Activated CD4-positive, alpha-beta memory T cell treated with anti-CD3 and anti-CD28 coated beads for 36 hours (primary cell): ENCODE measurements around the gene CDIP1. TPM values are rescaled to one million over a fixed set of nuclear protein-coding genes. Genes with fewer than 3 reads are reported as not detected.

ENCODE experiments used
- CTCF ChIA-PET: fragments of 350-600 bp; sonication (Branson Sonifier 250); formaldehyde crosslinking; loops from one replicate; lab custom pipeline; 2021; ENCODE audit warnings: antibody characterized with exemption, inconsistent platforms; lab: Charles Lee
- POLR2A ChIA-PET: fragments of 350-600 bp; sonication (Branson Sonifier 250); formaldehyde crosslinking; loops from one replicate; lab custom pipeline; 2021; ENCODE audit warnings: antibody characterized with exemption; lab: Charles Lee
- DNase-seq: peaks from one replicate; pipeline ENCODE4 v3.0.0-alpha.2; 2020
- H3K27ac Mint-ChIP-seq: one replicate; pipeline ENCODE4 v1.8.0; 2021; ENCODE audit warnings: mixed read lengths
- H3K27me3 Mint-ChIP-seq: one replicate; pipeline ENCODE4 v1.8.0; 2021; ENCODE audit warnings: mixed read lengths
- H3K36me3 Mint-ChIP-seq: one replicate; pipeline ENCODE4 v1.8.0; 2021; ENCODE audit warnings: mixed read lengths
- H3K4me1 Mint-ChIP-seq: one replicate; pipeline ENCODE4 v1.8.0; 2021; ENCODE audit warnings: low read depth, mixed read lengths
- H3K4me3 Mint-ChIP-seq: one replicate; pipeline ENCODE4 v1.8.0; 2021; ENCODE audit warnings: mild to moderate bottlenecking, mixed read lengths
- H3K9me3 Mint-ChIP-seq: one replicate; pipeline ENCODE4 v1.8.0; 2021; ENCODE audit warnings: mixed read lengths
- intact Hi-C: fragments of 100-400 bp; cut with micrococcal nuclease; formaldehyde crosslinking; loops from one replicate; pipeline ENCODE4 v1.15.1; 2023
- total RNA-seq, 2 experiments: library from RNA; stranded (reverse); gene quantifications; one replicate each; pipeline ENCODE4 v1.2.3, GENCODE V29; 2021

The CDIP1 gene
- total RNA-seq, 2 experiments from 2014 or later: 25.7 to 27.5 TPM

DNA sequence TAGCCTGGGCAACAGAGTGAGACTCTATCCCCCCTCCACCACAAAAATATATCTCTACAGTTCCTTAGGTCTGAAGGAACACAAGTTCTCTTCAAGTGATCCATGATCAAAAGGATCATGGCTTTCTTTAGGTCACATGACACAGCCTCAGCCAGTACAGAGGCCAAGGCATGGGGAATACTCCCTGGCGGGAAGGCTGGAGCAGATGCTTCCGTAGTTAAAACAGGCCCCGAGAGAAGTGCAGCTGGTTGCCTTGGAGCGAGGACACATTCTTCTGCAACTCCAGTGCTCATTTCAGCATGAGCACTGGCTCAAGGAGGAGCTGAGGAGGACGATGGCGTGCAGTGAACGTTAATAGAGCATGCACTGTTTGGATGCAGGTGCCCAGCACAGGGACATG lies 13.5 kb downstream of the CDIP1 start:
- Mint-ChIP-seq H3K27ac (no peak overlapping the region), H3K4me3 (no peak overlapping the region), H3K4me1 (peaks cover 20% of the 10 kb centered on the region), H3K9me3 (no peaks in the 10 kb centered on the region), H3K36me3 (no peaks in the 10 kb centered on the region), H3K27me3 (no peaks in the 10 kb centered on the region)
- no peak for DNase-seq
- POLR2A ChIA-PET: interaction anchor here (1.3 kb wide), 1 partner anchor 11 kb away, joined by 3 read pairs; no protein-coding TSS in a partner anchor
- intact Hi-C loops: no loop called here
- CTCF ChIA-PET: interaction anchor here (1.0 to 1.9 kb wide), 2 partner anchors 23 to 61 kb away, joined by 3 to 5 read pairs; no protein-coding TSS in a partner anchor

DNA sequence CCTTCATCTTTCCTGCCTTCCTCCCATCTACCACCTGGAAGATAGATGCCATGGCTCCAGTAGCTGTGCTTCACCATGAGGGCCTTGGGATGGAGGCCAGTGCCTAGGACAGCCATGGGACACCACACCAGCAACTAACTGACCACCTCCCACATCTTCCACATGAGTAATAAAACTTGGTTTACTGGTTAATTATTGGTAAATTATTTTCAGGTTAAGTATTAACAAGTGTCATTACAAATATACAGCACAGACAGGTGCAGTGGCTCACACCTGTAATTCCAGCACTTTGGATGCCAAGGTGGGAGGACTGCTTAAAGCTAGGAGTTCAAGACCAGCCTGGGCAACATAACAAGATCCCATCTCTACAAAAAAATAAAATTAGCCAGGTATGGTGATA lies 14.0 kb downstream of the CDIP1 start:
- Mint-ChIP-seq H3K27ac (no peak overlapping the region), H3K4me1 (peaks cover 15% of the 10 kb centered on the region), H3K9me3 (no peaks in the 10 kb centered on the region), H3K4me3 (no peak overlapping the region), H3K36me3 (no peaks in the 10 kb centered on the region), H3K27me3 (no peaks in the 10 kb centered on the region)
- ChIA-PET CTCF (interaction anchor here (0.8 to 1.9 kb wide), 4 partner anchors 12 to 61 kb away, joined by 3 to 5 read pairs (median 4); no protein-coding TSS in a partner anchor), POLR2A (interaction anchor here (1.3 kb wide), 1 partner anchor 11 kb away, joined by 3 read pairs; no protein-coding TSS in a partner anchor)
- no peak for DNase-seq
- intact Hi-C loops: no loop called here

DNA sequence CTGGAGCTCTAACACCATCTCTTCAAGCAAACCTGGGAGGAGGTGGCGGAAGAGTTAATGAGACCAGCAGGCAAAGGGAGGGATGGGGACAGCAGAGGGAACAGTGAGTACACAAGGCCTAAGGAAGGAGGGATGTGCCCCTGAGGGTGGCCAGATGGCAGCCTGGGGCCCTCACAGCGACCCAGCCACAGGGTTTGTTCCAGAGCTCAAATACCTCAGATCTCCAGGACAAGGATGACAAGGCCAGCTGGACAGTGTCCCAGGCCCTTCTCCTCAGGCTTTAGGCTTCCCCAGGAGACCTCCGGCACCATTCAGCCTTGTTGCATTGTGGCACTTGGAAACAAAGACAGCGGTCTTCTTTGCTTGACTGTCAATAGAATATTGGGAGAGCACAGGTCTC lies 14.9 kb downstream of the CDIP1 start:
- ChIA-PET CTCF (interaction anchor here (0.8 to 1.9 kb wide), 3 partner anchors 13 to 25 kb away, joined by 3 to 5 read pairs (median 4); no protein-coding TSS in a partner anchor), POLR2A (no interaction called here)
- DNase-seq: no peak
- no peaks in the 10 kb centered on the region for H3K27me3 Mint-ChIP-seq
- intact Hi-C loops: no loop called here
- H3K9me3 Mint-ChIP-seq: no peaks in the 10 kb centered on the region
- H3K36me3 Mint-ChIP-seq: no peaks in the 10 kb centered on the region
- no peak overlapping the region for H3K4me3 Mint-ChIP-seq
- H3K27ac Mint-ChIP-seq: no peak overlapping the region
- H3K4me1 Mint-ChIP-seq: peaks cover 7% of the 10 kb centered on the region

DNA sequence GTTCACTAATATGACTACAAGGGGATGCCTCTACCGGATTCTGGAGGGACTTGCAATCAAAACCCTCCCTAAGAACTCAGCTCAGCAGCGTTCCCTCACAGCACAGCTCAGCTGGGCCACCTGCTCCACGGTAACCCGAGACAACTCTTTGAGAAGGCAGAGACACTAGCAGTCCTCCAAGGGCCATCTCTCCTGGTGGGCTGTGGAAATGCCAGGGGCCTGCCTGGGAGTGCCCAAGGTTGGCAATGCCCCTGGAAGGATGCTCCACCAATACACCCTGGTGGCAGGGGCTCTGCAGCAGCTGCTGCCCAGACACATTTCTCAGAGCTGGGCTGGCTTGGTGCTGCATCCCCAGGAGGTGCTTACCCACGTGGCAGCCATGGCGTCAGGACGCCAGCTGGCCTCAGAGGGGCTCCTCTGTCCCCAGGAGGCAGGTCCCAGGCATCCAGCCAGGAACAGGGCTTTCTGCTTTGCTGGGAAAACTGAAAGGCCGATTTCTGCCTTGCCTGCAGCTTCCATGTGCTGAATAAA lies 16.5 kb downstream of the CDIP1 start:
- ChIA-PET POLR2A (no interaction called here), CTCF (no interaction called here)
- Mint-ChIP-seq H3K4me1 (peaks cover 3% of the 10 kb centered on the region), H3K27me3 (no peaks in the 10 kb centered on the region), H3K27ac (no peak overlapping the region), H3K4me3 (no peak overlapping the region), H3K9me3 (no peaks in the 10 kb centered on the region), H3K36me3 (no peaks in the 10 kb centered on the region)
- DNase-seq: no peak
- intact Hi-C loops: no loop called here

DNA sequence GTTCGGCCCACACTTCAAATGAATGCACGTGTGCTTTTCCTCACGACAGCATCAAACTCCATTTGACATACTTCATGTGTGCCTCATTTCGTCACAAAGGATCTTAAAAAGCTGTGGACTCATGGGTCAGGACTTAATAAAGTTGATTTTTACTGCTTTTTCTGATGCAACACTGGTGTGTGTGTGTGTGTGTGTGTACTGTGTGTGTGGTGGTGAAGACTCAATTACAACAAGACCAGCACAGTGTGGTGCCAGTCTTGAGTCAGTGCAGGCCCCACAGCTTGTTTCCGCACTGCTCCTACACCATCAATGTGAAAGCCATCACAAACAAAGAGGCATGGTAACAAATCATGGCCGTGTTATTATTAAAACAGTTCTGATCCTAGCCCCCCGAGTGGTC lies 17.7 kb downstream of the CDIP1 start:
- Mint-ChIP-seq H3K4me3 (no peak overlapping the region), H3K9me3 (no peaks in the 10 kb centered on the region), H3K27me3 (no peaks in the 10 kb centered on the region), H3K36me3 (no peaks in the 10 kb centered on the region), H3K27ac (no peak overlapping the region), H3K4me1 (peaks cover 3% of the 10 kb centered on the region)
- ChIA-PET POLR2A (no interaction called here), CTCF (no interaction called here)
- intact Hi-C loops: no loop called here
- DNase-seq: no peak

DNA sequence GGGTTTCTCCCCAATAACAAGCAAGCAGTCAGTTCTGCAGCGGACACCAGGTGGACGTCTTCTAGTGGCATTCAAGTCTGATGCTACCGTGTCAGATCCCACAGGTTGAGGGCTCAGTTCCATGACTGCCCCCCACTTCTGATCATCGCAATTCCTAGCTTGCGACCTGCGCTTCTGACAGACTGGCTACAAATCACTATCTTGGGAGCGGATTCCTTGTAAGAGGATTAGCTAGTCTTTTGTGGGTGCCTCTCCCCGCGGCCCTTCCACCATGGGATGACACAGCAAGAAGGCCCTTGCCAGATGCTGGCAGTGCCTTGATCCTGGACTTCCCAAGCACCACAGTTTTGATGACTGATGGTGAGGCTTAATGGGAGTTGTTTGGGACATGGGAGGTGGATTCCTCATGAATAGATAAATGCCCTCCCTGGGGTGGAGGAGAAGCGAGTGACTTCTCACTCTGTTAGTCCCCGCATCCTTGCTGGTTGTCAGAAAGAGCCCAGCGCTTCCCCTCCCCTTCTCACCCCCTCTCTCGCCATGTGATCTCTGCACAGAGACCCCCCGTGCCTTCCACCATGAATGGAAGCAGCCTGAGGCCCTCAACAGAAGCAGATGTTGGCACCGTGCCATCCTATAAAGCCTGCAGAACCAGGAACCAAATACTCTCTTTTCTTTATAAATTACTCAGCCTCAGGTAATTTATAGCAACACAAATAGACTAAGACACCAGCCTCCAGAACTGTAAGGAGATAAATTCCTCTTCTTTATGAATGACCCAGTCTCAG lies 19.1 kb downstream of the CDIP1 start:
- ChIA-PET POLR2A (no interaction called here), CTCF (interaction anchor here (1.1 to 3.2 kb wide), 5 partner anchors 10 to 66 kb away, joined by 3 to 14 read pairs (median 4); no protein-coding TSS in a partner anchor)
- no peaks in the 10 kb centered on the region for H3K36me3 Mint-ChIP-seq
- no peak overlapping the region for H3K27ac Mint-ChIP-seq
- no peaks in the 10 kb centered on the region for H3K27me3 Mint-ChIP-seq
- DNase-seq: no peak
- no peak overlapping the region for H3K4me3 Mint-ChIP-seq
- peaks cover 18% of the 10 kb centered on the region for H3K4me1 Mint-ChIP-seq
- intact Hi-C loops: no loop called here
- no peaks in the 10 kb centered on the region for H3K9me3 Mint-ChIP-seq

DNA sequence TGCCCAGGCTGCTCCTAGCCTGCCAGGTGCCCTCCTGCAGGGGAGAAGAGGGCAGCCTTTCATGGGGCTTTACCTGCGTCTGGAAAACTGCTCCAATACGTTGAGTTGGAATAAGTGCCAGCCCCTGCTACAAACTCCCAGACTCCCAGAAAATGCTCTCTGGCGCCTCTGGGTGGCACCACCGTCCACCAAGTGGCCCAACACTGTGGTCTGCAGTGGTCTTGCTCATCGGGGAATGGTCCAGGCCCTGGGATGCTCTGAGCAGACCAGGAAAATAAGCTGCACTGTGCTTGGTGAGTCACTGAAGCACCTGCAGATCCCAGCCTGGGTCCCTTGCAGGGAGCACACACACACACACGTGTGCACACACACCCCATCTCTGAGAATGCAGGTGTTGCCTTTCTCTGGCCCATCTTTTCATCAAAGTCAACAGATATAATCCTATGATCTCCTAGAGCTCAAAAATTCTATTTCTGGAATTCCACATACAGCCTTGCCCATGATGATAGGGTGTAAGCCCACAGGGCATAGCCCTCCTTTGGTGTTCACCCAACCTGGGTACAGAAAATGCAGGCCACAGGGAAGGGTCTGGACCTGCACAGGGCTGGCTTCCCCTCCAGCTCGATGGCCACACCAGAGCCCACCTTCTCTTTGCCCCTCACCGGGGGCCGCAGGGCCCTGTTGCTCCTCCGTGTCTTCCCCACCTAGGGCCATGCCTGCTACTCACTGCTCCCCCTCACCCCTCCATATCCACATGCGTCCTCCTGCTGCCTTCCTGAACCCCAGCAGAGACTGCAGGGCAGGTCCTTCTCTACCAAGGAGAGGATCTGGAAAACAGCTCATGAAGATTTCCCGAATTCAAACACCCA lies 20.5 kb downstream of the CDIP1 start:
- intact Hi-C loops: no loop called here
- Mint-ChIP-seq H3K27ac (no peak overlapping the region), H3K4me1 (peaks cover 29% of the 10 kb centered on the region)

DNA sequence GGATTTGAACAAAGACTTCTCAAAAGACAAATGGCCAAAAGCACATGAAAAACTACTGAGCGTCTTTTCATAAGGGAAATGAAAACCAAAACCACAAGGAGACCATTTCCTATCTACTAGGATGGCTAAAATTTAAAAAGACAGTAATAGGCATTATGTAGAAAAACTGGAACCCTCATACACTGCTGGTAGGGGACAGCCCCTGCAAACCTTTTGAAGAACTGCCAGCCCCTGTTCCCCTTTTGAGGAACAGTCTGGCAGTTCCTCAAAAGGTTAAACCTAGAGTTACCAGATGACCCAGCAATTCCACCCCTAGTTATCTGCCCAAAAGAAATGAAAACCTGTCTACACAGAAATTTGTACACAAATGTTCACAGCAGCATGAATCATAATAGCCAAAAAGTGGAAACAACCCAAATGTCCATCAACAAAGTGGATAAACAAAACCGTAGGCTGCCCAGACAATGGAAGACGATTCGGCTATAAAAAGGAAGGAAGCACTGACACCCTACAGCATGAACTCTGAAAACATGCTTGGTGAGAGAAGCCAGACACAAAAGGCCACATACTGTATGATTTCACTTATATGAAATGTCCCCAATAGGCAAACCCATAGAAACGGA lies 22.9 kb downstream of the CDIP1 start:
- no peak for DNase-seq
- intact Hi-C loops: no loop called here
- H3K9me3 Mint-ChIP-seq: no peaks in the 10 kb centered on the region
- no peaks in the 10 kb centered on the region for H3K27me3 Mint-ChIP-seq
- H3K27ac Mint-ChIP-seq: peak overlapping the region; percentile 82
- peaks cover 34% of the 10 kb centered on the region for H3K4me1 Mint-ChIP-seq
- ChIA-PET POLR2A (interaction anchor here (1.2 kb wide), 1 partner anchor 40 kb away, joined by 3 read pairs; the partner anchor contains the start of gene HMOX2), CTCF (interaction anchor here (1.3 to 1.8 kb wide), 4 partner anchors 9 to 70 kb away, joined by 3 to 14 read pairs (median 9); no protein-coding TSS in a partner anchor)
- peaks cover 19% of the 10 kb centered on the region for H3K36me3 Mint-ChIP-seq
- H3K4me3 Mint-ChIP-seq: no peak overlapping the region

More for the DNA sequence above, 20.5 kb downstream of the CDIP1 start:
- Mint-ChIP-seq H3K36me3 (peaks cover 5% of the 10 kb centered on the region), H3K4me3 (no peak overlapping the region), H3K27me3 (no peaks in the 10 kb centered on the region), H3K9me3 (no peaks in the 10 kb centered on the region)
- DNase-seq: peak; percentile 29
- POLR2A ChIA-PET: no interaction called here
- CTCF ChIA-PET: interaction anchor here (0.8 to 3.2 kb wide), 7 partner anchors 10 to 73 kb away, joined by 3 to 14 read pairs (median 4); no protein-coding TSS in a partner anchor

DNA sequence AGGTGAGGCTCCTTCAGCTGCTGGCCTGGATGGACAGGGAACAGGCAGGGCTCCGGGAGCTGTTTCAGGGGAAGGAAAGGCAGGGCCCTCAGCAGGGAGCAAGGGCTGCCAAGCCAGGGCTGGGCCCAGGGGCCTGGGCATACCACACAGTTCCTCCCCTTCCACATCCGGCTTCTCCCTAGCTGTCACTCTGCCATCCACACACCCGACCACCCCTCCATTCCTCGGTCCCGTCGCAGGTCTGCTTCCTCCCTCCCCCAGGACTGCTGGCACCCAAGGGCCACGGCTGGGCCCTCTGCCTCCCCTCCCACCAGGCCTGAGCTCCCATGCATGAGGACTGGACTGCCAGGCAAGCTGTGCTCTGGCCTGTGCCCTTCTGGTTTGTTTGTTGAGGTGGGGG lies 24.0 kb downstream of the CDIP1 start:
- CTCF ChIA-PET: interaction anchor here (0.9 to 1.8 kb wide), 8 partner anchors 8 to 442 kb away, joined by 3 to 14 read pairs (median 6); no protein-coding TSS in a partner anchor

DNA sequence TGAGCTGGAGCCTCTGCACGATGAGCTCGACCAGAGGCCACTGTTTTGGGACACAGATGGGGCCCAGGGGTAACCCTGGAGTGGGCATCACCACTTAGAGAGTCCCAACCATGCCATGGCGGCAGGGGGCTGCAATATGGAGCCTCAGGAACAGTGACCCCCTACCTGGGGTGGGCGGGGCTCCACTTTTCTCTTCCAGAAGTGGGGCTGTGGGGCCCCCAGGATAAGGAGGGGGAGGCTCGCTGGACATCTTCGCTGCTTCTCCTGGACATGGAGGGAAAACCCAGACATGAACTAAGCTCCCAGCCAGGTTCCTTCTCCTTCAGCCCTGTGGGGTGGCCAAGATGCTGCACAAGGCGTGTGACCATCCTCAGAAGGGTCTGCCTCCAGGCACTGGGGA lies 24.7 kb downstream of the CDIP1 start:
- Mint-ChIP-seq H3K9me3 (no peaks in the 10 kb centered on the region), H3K36me3 (peaks cover 23% of the 10 kb centered on the region), H3K4me1 (peaks cover 34% of the 10 kb centered on the region), H3K27me3 (no peaks in the 10 kb centered on the region), H3K27ac (peak overlapping the region; percentile 82), H3K4me3 (no peak overlapping the region)
- intact Hi-C loops: no loop called here
- CTCF ChIA-PET: interaction anchor here (1.2 to 1.8 kb wide), 5 partner anchors 8 to 442 kb away, joined by 3 to 14 read pairs (median 8); no protein-coding TSS in a partner anchor
- POLR2A ChIA-PET: interaction anchor here (1.3 to 1.4 kb wide), 2 partner anchors 8 to 19 kb away, joined by 3 to 4 read pairs; no protein-coding TSS in a partner anchor
- DNase-seq: no peak

More for the DNA sequence above, 24.0 kb downstream of the CDIP1 start:
- no peak for DNase-seq
- Mint-ChIP-seq H3K4me1 (peaks cover 34% of the 10 kb centered on the region), H3K27ac (peak overlapping the region; percentile 82), H3K9me3 (no peaks in the 10 kb centered on the region), H3K27me3 (no peaks in the 10 kb centered on the region), H3K4me3 (no peak overlapping the region), H3K36me3 (peaks cover 23% of the 10 kb centered on the region)
- POLR2A ChIA-PET: interaction anchor here (0.5 to 1.4 kb wide), 4 partner anchors 9 to 192 kb away, joined by 3 to 4 read pairs (median 3); partner anchors contain the start of gene HMOX2
- intact Hi-C loops: no loop called here
